SK-N-SH (cell line): ENCODE measurements around the gene KRTAP2-4.

Experiments used
- EP300 ChIP-seq, 2 experiments: IDR thresholded peaks; 2 replicates each; pipeline versions ENCODE4 v1.4.0 to v1.6.1; 2012; ENCODE audit warnings: borderline replicate concordance in 1 of 2, low read depth in 1 of 2, low read length in 1 of 2
- RCOR1 ChIP-seq: fragments of 150-350 bp; IDR thresholded peaks from 2 replicates; pipeline ENCODE4 v1.6.1; 2017; ENCODE audit warnings: antibody characterized with exemption, low read length

GRCh38 chr17:41098042-41098441, 32.4 kb upstream of the KRTAP2-4 start, which contains the start of gene KRTAP4-8:
- TF ChIP-seq RCOR1, result no peak
- TF ChIP-seq EP300 (IDR thresholded peaks at IDR 0.05; ENCODE audit: borderline replicate concordance in 1 of 2, low read depth in 1 of 2, low read length in 1 of 2), result no peak
